Stomach (tissue), 4 donors: ENCODE data around the gene CACNA2D4.

Experiments
- EP300 ChIP-seq: sonication (generic); formaldehyde crosslinking; IDR thresholded peaks from one replicate; pipeline ENCODE4 v1.6.1; 2017; ENCODE audit warnings: antibody characterized with exemption
- POLR2A ChIP-seq, 4 donors: fragments of 450-650 bp; IDR thresholded peaks; one replicate each; pipeline ENCODE4 v1.6.1; 2016; ENCODE audit warnings: antibody characterized with exemption in 4 of 4, control low read depth in 2 of 4, mild to moderate bottlenecking in 1 of 4, moderate library complexity in 1 of 4
- TF ChIP-seq, protein P1 (sequence below), 7 experiments: fragments of 450-650 bp in 4 of 7; fragments of 200-600 bp in 3 of 7; sonication (generic) in 3 of 7; IDR thresholded peaks; one replicate each; pipeline ENCODE4 v1.5.1; 2016 to 2019; ENCODE audit warnings: antibody characterized with exemption in 7 of 7, control low read depth in 2 of 7, mild to moderate bottlenecking in 1 of 7

DNA sequence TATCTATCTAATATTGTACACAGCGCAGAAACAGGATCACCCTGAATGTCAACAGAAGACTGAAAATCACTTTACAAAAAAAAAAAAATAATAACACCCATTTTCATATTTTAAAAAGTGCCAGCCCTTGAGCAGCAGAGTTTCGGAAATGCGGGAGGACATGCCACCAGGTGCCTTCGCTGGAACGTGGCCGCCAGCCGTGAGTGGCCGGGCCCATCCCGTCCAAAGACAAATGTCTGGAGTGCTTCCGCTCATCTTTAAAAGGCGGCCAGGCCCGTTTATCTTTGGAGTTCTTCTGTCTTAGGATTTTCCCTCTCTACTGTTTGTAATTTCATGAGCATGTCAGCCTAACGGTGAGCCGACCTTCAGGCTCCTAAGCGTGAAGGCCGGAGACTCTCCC is 54.6 kb downstream of the CACNA2D4 start:
- TF ChIP-seq, protein P1, sequence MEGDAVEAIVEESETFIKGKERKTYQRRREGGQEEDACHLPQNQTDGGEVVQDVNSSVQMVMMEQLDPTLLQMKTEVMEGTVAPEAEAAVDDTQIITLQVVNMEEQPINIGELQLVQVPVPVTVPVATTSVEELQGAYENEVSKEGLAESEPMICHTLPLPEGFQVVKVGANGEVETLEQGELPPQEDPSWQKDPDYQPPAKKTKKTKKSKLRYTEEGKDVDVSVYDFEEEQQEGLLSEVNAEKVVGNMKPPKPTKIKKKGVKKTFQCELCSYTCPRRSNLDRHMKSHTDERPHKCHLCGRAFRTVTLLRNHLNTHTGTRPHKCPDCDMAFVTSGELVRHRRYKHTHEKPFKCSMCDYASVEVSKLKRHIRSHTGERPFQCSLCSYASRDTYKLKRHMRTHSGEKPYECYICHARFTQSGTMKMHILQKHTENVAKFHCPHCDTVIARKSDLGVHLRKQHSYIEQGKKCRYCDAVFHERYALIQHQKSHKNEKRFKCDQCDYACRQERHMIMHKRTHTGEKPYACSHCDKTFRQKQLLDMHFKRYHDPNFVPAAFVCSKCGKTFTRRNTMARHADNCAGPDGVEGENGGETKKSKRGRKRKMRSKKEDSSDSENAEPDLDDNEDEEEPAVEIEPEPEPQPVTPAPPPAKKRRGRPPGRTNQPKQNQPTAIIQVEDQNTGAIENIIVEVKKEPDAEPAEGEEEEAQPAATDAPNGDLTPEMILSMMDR (IDR thresholded peaks at IDR 0.05) = no peak
- TF ChIP-seq EP300 (no peak), POLR2A (IDR thresholded peaks at IDR 0.05) (no peak)
